Panc1 (cell line): Measurements from ENCODE around the gene SDSL.

Experiments
- POLR2AphosphoS5 ChIP-seq: IDR thresholded peaks from 2 replicates; pipeline ENCODE4 v1.6.1; 2012; ENCODE audit warnings: mild to moderate bottlenecking, low read depth, low read length, moderate library complexity
- REST ChIP-seq, 2 experiments: IDR thresholded peaks; 2 replicates each; pipeline ENCODE4 v1.6.1; 2011 to 2012; ENCODE audit warnings: low read depth in 2 of 2, control low read depth in 1 of 2, low read length in 1 of 2, mild to moderate bottlenecking in 1 of 2, moderate library complexity in 1 of 2; ENCODE audit not compliant: insufficient read depth in 1 of 2
- SIN3A ChIP-seq: IDR thresholded peaks from 2 replicates; pipeline ENCODE4 v1.6.1; 2012; ENCODE audit warnings: low read depth, mild to moderate bottlenecking, low read length, moderate library complexity, borderline replicate concordance; ENCODE audit not compliant: insufficient read depth
- TF ChIP-seq, protein P1 (sequence below): fragments of 450-650 bp; IDR thresholded peaks from 2 replicates; pipeline ENCODE4 v1.5.1; 2017; ENCODE audit warnings: mild to moderate bottlenecking

DNA sequence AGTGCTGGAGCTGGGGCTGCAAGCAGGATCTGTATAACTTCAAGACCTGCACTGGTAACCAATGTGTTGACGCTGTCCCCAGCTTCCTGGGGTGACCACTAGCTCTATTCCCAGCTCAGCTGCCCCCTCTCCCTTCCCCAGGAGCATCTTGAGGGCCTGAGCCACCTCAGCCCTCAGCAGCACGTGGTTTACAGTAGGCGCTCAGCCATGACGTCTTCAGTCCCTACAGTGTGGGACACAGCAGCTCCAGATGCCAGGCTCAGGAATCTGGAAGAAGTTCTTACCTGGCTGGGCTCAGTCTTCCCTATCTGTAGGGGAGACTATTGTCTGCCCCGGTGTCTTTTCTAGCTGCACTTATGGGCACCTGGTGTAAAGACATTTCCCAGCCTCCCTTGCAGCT, 27.1 kb upstream of the SDSL start:
- TF ChIP-seq, protein P1, sequence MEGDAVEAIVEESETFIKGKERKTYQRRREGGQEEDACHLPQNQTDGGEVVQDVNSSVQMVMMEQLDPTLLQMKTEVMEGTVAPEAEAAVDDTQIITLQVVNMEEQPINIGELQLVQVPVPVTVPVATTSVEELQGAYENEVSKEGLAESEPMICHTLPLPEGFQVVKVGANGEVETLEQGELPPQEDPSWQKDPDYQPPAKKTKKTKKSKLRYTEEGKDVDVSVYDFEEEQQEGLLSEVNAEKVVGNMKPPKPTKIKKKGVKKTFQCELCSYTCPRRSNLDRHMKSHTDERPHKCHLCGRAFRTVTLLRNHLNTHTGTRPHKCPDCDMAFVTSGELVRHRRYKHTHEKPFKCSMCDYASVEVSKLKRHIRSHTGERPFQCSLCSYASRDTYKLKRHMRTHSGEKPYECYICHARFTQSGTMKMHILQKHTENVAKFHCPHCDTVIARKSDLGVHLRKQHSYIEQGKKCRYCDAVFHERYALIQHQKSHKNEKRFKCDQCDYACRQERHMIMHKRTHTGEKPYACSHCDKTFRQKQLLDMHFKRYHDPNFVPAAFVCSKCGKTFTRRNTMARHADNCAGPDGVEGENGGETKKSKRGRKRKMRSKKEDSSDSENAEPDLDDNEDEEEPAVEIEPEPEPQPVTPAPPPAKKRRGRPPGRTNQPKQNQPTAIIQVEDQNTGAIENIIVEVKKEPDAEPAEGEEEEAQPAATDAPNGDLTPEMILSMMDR: no peak
- no peak for TF ChIP-seq REST (IDR thresholded peaks at IDR 0.05; ENCODE audit: insufficient read depth in 1 of 2, low read depth in 2 of 2, low read length in 1 of 2)
- no peak for TF ChIP-seq POLR2AphosphoS5
- TF ChIP-seq SIN3A: no peak
